Calu3 (cell line): ENCODE data around the gene IRX5. TPM values are rescaled to one million over a fixed set of nuclear protein-coding genes. Genes with fewer than 3 reads are reported as not detected.

Experiments
- BruUV-seq: library from RNA; stranded (reverse); fragments of 400-500 nt; replicated peaks from 2 replicates; lab custom pipeline; 2021; lab: Mats Ljungman, UMichigan
- CTCF ChIA-PET: fragments of 300-600 bp; sonication (Branson Sonifier 250); formaldehyde crosslinking; loops from one replicate; lab custom pipeline; 2022; ENCODE audit warnings: antibody characterized with exemption; lab: Charles Lee
- DNase-seq: peaks from one replicate; pipeline ENCODE4 v3.0.0; 2022
- H3K27ac Mint-ChIP-seq: one replicate; pipeline ENCODE4 v1.8.0; 2022; ENCODE audit warnings: mixed read lengths; ENCODE audit not compliant: unreplicated experiment
- H3K27me3 Mint-ChIP-seq: one replicate; pipeline ENCODE4 v1.8.0; 2022; ENCODE audit warnings: mixed read lengths; ENCODE audit not compliant: unreplicated experiment
- H3K36me3 Mint-ChIP-seq: one replicate; pipeline ENCODE4 v1.8.0; 2022; ENCODE audit warnings: mild to moderate bottlenecking, moderate library complexity, mixed read lengths; ENCODE audit not compliant: insufficient read depth, unreplicated experiment
- H3K4me1 Mint-ChIP-seq: one replicate; pipeline ENCODE4 v1.8.0; 2022; ENCODE audit warnings: mild to moderate bottlenecking, low read depth, mixed read lengths; ENCODE audit not compliant: unreplicated experiment
- H3K4me3 Mint-ChIP-seq: one replicate; pipeline ENCODE4 v1.8.0; 2022; ENCODE audit warnings: mild to moderate bottlenecking, low read depth, moderate library complexity, mixed read lengths; ENCODE audit not compliant: unreplicated experiment
- H3K9me3 Mint-ChIP-seq: one replicate; pipeline ENCODE4 v1.8.0; 2022; ENCODE audit warnings: low read depth, mixed read lengths; ENCODE audit not compliant: unreplicated experiment
- CTCF ChIP-seq: fragments of 200-600 bp; IDR thresholded peaks from one replicate; pipeline ENCODE4 v1.8.0; 2022; ENCODE audit warnings: antibody characterized with exemption; ENCODE audit not compliant: unreplicated experiment
- intact Hi-C: fragments of 100-400 bp; cut with micrococcal nuclease; formaldehyde crosslinking; loops from one replicate; pipeline ENCODE4 v1.10.0; 2022; ENCODE audit not compliant: unreplicated experiment
- total RNA-seq: library from RNA; stranded (reverse); gene quantifications from 2 replicates; pipeline ENCODE4 v1.2.3, GENCODE V29; 2022

Gene IRX5
- total RNA-seq, 1 experiment from 2014 or later: 2.5 TPM

GRCh38 chr16:54890381-54890780 lies 40.3 kb upstream of the IRX5 start:
- Mint-ChIP-seq H3K4me1 (no peaks in the 10 kb centered on the region), H3K36me3 (no peaks in the 10 kb centered on the region), H3K27me3 (no peaks in the 10 kb centered on the region), H3K4me3 (no peak overlapping the region), H3K27ac (no peak overlapping the region), H3K9me3 (no peaks in the 10 kb centered on the region)
- BruUV-seq: no TSS peak
- DNase-seq: no peak
- no peak for TF ChIP-seq CTCF
- intact Hi-C loops: no loop called here
- CTCF ChIA-PET: no interaction called here

GRCh38 chr16:54891346-54891745 lies 39.3 kb upstream of the IRX5 start:
- Mint-ChIP-seq H3K27me3 (no peaks in the 10 kb centered on the region), H3K9me3 (no peaks in the 10 kb centered on the region), H3K4me3 (no peak overlapping the region), H3K27ac (no peak overlapping the region), H3K4me1 (no peaks in the 10 kb centered on the region), H3K36me3 (no peaks in the 10 kb centered on the region)
- BruUV-seq: no TSS peak
- DNase-seq: no peak
- no peak for TF ChIP-seq CTCF
- intact Hi-C loops: no loop called here
- CTCF ChIA-PET: no interaction called here

GRCh38 chr16:54892981-54893380 lies 37.7 kb upstream of the IRX5 start:
- Mint-ChIP-seq H3K9me3 (peaks cover 2% of the 10 kb centered on the region), H3K27ac (no peak overlapping the region), H3K36me3 (no peaks in the 10 kb centered on the region), H3K4me1 (no peaks in the 10 kb centered on the region), H3K27me3 (no peaks in the 10 kb centered on the region), H3K4me3 (no peak overlapping the region)
- DNase-seq: no peak
- BruUV-seq: no TSS peak
- intact Hi-C loops: no loop called here
- no peak for TF ChIP-seq CTCF
- CTCF ChIA-PET: no interaction called here

GRCh38 chr16:54897930-54898329 lies 32.7 kb upstream of the IRX5 start:
- CTCF ChIA-PET: no interaction called here
- H3K4me3 Mint-ChIP-seq: no peak overlapping the region
- DNase-seq: no peak
- no peak overlapping the region for H3K27ac Mint-ChIP-seq
- H3K4me1 Mint-ChIP-seq: no peaks in the 10 kb centered on the region
- H3K36me3 Mint-ChIP-seq: no peaks in the 10 kb centered on the region
- peaks cover 4% of the 10 kb centered on the region for H3K9me3 Mint-ChIP-seq
- intact Hi-C loops: no loop called here
- TF ChIP-seq CTCF: no peak
- no TSS peak for BruUV-seq
- H3K27me3 Mint-ChIP-seq: no peaks in the 10 kb centered on the region

- DNase-seq: no peak
- Mint-ChIP-seq H3K27ac (no peak overlapping the region), H3K9me3 (peaks cover 8% of the 10 kb centered on the region), H3K36me3 (no peaks in the 10 kb centered on the region), H3K4me3 (no peak overlapping the region), H3K27me3 (no peaks in the 10 kb centered on the region), H3K4me1 (no peaks in the 10 kb centered on the region)
- intact Hi-C loops: no loop called here
- no peak for TF ChIP-seq CTCF
- CTCF ChIA-PET: no interaction called here
- no TSS peak for BruUV-seq
Measured at GRCh38 chr16:54901606-54902005, 29.1 kb upstream of the IRX5 start.
